Brain microvascular endothelial cell (primary cell): Measurements from ENCODE around the gene CCDC146.
"Not testable (repeated sequence)": the region's sequence is repeated elsewhere in the genome, so short reads cannot be mapped to it uniquely, and the experiment has no call there.

Experiments used
- DNase-seq: peaks from one replicate; pipeline ENCODE4 v3.0.0-alpha.2; 2020
- H3K27ac ChIP-seq: fragments of 250-450 bp; sonication (Bioruptor Pico); 2 replicates; pipeline ENCODE4 v1.5.1; 2020; ENCODE audit warnings: mild to moderate bottlenecking, moderate library complexity
- H3K27me3 ChIP-seq: fragments of 250-450 bp; sonication (Bioruptor Pico); replicated peaks from 2 replicates; pipeline ENCODE4 v1.5.1; 2020; ENCODE audit warnings: mild to moderate bottlenecking
- H3K36me3 ChIP-seq: fragments of 250-450 bp; sonication (Bioruptor Pico); replicated peaks from 2 replicates; pipeline ENCODE4 v1.5.1; 2020; ENCODE audit warnings: mild to moderate bottlenecking
- H3K4me3 ChIP-seq: 2 replicates; pipeline ENCODE4 v1.5.1; 2011; ENCODE audit warnings: low read depth, mild to moderate bottlenecking, control low read depth, low read length, moderate library complexity
- in situ Hi-C: cut with HindIII; loops from 2 replicates; pipeline ENCODE4 v1.10.0; 2017; ENCODE audit warnings: low sequenced_read_pairs, low pct_ligation_motif_present
- TF ChIP-seq, protein P1 (sequence below): IDR thresholded peaks from 2 replicates; pipeline ENCODE4 v1.5.1; 2011; ENCODE audit warnings: low read depth, mild to moderate bottlenecking, moderate library complexity, low read length, control low read depth, inconsistent platforms; ENCODE audit errors: missing control alignments

Gene CCDC146

DNA sequence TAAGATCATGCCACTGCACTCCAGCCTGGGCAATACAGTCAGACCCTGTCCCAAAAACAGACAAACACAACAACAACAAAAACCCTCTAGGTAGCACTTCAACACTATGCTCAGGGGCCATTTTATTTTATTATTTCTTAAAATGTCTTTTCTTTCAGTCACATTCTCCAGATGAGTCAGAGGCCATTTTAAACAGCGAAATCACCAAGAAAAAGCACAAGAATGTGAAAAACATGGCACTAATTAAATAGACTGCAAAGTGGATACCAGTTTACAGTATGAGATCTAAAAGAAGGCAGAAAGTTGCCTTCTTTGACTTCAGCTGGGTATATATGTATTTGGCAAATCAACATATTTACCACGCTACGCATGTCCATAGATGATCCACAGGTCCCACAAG lies 83.3 kb downstream of the CCDC146 start:
- no peaks in the 10 kb centered on the region for H3K27me3 ChIP-seq
- TF ChIP-seq, protein P1, sequence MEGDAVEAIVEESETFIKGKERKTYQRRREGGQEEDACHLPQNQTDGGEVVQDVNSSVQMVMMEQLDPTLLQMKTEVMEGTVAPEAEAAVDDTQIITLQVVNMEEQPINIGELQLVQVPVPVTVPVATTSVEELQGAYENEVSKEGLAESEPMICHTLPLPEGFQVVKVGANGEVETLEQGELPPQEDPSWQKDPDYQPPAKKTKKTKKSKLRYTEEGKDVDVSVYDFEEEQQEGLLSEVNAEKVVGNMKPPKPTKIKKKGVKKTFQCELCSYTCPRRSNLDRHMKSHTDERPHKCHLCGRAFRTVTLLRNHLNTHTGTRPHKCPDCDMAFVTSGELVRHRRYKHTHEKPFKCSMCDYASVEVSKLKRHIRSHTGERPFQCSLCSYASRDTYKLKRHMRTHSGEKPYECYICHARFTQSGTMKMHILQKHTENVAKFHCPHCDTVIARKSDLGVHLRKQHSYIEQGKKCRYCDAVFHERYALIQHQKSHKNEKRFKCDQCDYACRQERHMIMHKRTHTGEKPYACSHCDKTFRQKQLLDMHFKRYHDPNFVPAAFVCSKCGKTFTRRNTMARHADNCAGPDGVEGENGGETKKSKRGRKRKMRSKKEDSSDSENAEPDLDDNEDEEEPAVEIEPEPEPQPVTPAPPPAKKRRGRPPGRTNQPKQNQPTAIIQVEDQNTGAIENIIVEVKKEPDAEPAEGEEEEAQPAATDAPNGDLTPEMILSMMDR = no peak
- no peak overlapping the region for H3K27ac ChIP-seq
- no peak for DNase-seq
- H3K4me3 ChIP-seq = no peak overlapping the region
- H3K36me3 ChIP-seq = no peaks in the 10 kb centered on the region
- in situ Hi-C loops = no loop called here

DNA sequence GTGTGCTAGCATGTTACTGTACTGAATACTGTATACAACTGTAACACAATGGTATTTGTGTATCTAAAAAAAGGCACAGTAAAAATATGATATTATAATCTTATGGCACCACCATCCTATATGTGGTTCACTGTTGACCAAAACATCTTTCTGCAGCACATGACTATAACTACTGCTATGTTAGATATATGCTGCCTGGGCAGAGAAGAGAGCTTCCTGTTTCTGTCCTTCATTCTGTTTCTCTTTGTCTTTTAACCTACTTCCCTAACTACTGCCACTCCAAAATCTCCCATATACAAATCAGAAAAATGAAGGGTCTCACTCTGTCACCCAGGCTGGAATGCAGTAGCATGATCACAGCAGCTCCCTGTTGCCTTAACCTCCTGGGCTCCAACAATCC lies 86.0 kb downstream of the CCDC146 start:
- Histone ChIP-seq H3K4me3 (no peak overlapping the region), H3K36me3 (no peaks in the 10 kb centered on the region), H3K27ac (no peak overlapping the region), H3K27me3 (no peaks in the 10 kb centered on the region)
- in situ Hi-C loops = no loop called here
- no peak for DNase-seq
- TF ChIP-seq, protein P1 = no peak

DNA sequence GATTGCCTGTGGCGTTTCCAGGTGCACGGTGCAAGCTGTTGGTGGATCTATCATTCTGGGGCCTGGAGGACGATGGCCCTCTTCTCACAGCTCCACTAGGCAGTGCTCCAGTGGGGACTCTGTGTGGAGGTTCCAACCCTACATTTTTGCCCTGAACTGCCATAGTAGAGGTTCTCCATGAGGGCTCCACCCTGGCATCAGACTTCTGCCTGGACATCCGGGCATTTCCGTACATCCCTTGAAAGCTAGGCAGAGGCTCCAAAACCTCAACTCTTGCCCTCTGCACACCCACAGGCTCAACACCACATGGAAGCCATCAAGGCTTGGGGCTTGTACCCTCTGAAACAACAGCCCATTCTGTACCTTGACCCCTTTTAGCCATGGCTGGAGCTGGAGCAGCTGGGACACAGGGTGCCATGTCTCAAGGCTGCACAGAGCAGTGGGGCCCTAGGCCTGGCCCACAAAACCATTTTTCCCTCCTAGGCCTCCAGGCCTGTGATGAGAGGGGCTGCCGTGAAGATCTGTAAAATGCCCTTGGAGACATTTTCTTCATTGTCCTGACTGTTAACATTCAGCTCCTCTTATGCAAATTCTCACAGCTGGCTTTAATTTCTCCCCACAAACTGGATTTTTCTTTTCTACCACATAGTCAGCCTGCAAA lies 87.2 kb downstream of the CCDC146 start:
- in situ Hi-C loops = no loop called here
- H3K36me3 ChIP-seq = no peaks in the 10 kb centered on the region
- H3K27ac ChIP-seq = no peak overlapping the region
- TF ChIP-seq, protein P1 = no peak
- no peaks in the 10 kb centered on the region for H3K27me3 ChIP-seq
- DNase-seq = no peak
- no peak overlapping the region for H3K4me3 ChIP-seq

DNA sequence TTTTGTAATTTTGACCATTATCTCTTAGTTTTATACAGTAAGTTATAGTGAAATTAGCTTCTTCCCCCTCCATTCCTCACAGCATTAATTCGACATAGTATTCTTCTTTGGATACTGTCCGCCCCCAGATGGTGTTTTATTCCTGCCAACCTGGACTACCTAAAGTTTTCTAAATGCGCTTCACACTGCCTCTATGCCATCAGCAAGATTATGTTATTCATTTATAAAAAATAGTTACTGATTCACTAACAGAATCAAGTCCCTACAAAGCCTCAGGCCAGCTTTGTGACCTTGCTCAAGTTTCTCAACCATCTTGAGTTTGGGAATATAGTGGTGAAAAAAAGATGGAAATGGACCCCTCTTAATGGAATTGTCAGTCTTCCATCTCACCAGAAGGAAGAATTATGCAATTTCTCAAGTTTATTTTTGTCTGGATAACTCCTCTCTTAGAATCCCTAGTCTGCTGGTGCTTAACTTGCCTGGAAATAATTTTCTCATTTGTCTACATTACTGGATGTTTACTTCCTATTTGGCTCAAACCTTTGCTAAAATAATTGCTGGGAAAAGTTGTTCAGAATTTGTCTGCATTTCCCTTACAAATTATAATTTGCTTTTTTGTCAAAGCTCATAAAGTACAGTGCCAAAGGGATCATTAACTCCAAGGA lies 93.9 kb downstream of the CCDC146 start:
- no peak for DNase-seq
- Histone ChIP-seq H3K4me3 (no peak overlapping the region), H3K36me3 (no peaks in the 10 kb centered on the region), H3K27ac (no peak overlapping the region), H3K27me3 (no peaks in the 10 kb centered on the region)
- in situ Hi-C loops = no loop called here
- TF ChIP-seq, protein P1 = no peak

GRCh38 chr7:77217474-77218185 lies 95.2 kb downstream of the CCDC146 start:
- H3K36me3 ChIP-seq = no peaks in the 10 kb centered on the region
- H3K27me3 ChIP-seq = no peaks in the 10 kb centered on the region
- no peak overlapping the region for H3K27ac ChIP-seq
- in situ Hi-C loops = no loop called here
- H3K4me3 ChIP-seq = no peak overlapping the region
- TF ChIP-seq, protein P1 = no peak
- no peak for DNase-seq

DNA sequence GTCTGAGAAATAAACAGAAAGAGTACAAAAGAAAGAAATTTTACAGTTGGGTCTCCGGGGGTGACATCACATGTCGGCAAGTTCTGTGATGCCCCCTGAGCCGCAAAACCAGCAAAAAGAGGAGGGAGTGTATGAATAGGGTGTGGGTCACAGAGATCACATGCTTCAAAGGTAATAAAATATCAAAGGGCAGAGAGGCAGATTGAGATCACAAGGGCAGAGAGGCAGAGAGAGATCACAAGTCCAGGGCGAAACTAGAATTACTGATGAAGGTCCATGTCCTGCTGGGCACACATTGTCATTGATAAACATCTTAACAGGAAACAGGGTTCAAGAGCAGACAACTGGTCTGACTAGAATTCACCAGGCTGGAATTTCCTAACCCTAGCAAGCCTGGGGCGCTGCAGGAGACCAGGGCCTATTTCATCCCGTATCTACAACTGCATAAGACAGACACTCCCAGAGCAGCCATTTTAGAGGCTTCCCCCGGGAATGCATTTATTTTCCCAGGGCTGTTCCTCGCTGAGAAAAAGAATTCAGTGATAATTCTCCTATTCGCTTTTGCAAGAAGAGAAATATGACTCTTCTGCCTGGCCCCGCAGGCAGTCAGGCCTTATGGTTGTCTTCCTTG lies 97.4 kb downstream of the CCDC146 start:
- DNase-seq, H3K27ac ChIP-seq, H3K4me3 ChIP-seq, in situ Hi-C loops, H3K36me3 ChIP-seq, H3K27me3 ChIP-seq: not testable (repeated sequence)
